Measurements from ENCODE around the gene PGAP1. TPM values are rescaled to one million over a fixed set of nuclear protein-coding genes. Genes with fewer than 3 reads are reported as not detected.

Gene PGAP1
- total and polyA plus RNA-seq, 2 donors (not counting 1 experiment from before 2014, with no cell fraction given) = 0.25 to 21.8 TPM

GRCh38 chr2:196952936-196953335 is 26.4 kb upstream of the PGAP1 start:
- Mint-ChIP-seq H3K27me3 (peaks cover 12% of the 10 kb centered on the region), H3K4me3 (no peak overlapping the region), H3K27ac (no peak overlapping the region), H3K9me3 (ENCODE audit: insufficient read depth) (no peaks in the 10 kb centered on the region), H3K4me1 (no peaks in the 10 kb centered on the region)
- Histone ChIP-seq H3K79me2 (ENCODE audit: control insufficient read depth, insufficient read depth, low read length) (no peaks in the 10 kb centered on the region), H3K4me1 (ENCODE audit: control insufficient read depth in 2 of 2, insufficient read depth in 2 of 2, low read length in 2 of 2) (no peaks in the 10 kb centered on the region), H3K9ac (ENCODE audit: low read length) (no peak overlapping the region), H3K9me3 (ENCODE audit: control extremely low read depth in 1 of 3, control insufficient read depth in 2 of 3, insufficient read depth in 1 of 3, low read length in 2 of 3) (no peaks in the 10 kb centered on the region), H3K36me3 (replicated peaks in 1 of 2; ENCODE audit: control extremely low read depth in 1 of 2, control insufficient read depth in 1 of 2, extremely low read depth in 1 of 2, insufficient read depth in 2 of 2, low read length in 1 of 2) (no peaks in the 10 kb centered on the region), H2AFZ (ENCODE audit: insufficient read depth, low read depth, low read length, poor library complexity, severe bottlenecking) (no peak overlapping the region), H3K4me3 (ENCODE audit: control extremely low read depth in 1 of 5, extremely low read depth in 1 of 5, insufficient read depth in 1 of 5, low read depth in 2 of 5, low read length in 4 of 5) (no peak overlapping the region), H3K4me2 (replicated peaks; ENCODE audit: low read depth, low read length, poor library complexity, severe bottlenecking) (no peak overlapping the region), H3K27ac (ENCODE audit: low read length in 2 of 2) (no peak overlapping the region), H4K20me1 (ENCODE audit: control insufficient read depth, insufficient read depth, low read length, poor library complexity, severe bottlenecking) (no peaks in the 10 kb centered on the region), H3K27me3 (replicated peaks in 1 of 4; ENCODE audit: control extremely low read depth in 1 of 4, control insufficient read depth in 3 of 4, insufficient read depth in 4 of 4, low read length in 3 of 4) (peaks cover 0 to 3% (median 0%) of the 10 kb centered on the region in 4 experiments)
- intact Hi-C loops (cut with micrococcal nuclease) = no loop called here
- no CpG with 5 or more reads among the region's 2 CpGs for whole genome bisulfite sequencing (ENCODE audit: insufficient coverage)
- no peak for ATAC-seq (ENCODE audit: low read depth)
- DNase-seq = no peak
- ChIA-PET CTCF (no interaction called here), POLR2A (no interaction called here)
- no peak for TF ChIP-seq EZH2 (IDR thresholded peaks at IDR 0.05; ENCODE audit: borderline replicate concordance, insufficient read depth, low read depth, low read length, poor library complexity, severe bottlenecking)
- no peak for TF ChIP-seq CTCF (IDR thresholded peaks at IDR 0.05)

- ATAC-seq (ENCODE audit: low read depth) (no peak), DNase-seq (no peak)
- Histone ChIP-seq H3K79me2 (ENCODE audit: control insufficient read depth, insufficient read depth, low read length) (no peaks in the 10 kb centered on the region), H3K9me3 (ENCODE audit: control extremely low read depth in 1 of 3, control insufficient read depth in 2 of 3, insufficient read depth in 1 of 3, low read length in 2 of 3) (no peaks in the 10 kb centered on the region), H2AFZ (ENCODE audit: insufficient read depth, low read depth, low read length, poor library complexity, severe bottlenecking) (no peak overlapping the region), H3K4me1 (ENCODE audit: control insufficient read depth in 2 of 2, insufficient read depth in 2 of 2, low read length in 2 of 2) (no peaks in the 10 kb centered on the region), H3K27ac (ENCODE audit: low read length in 2 of 2) (no peak overlapping the region), H3K9ac (ENCODE audit: low read length) (no peak overlapping the region), H3K4me2 (replicated peaks; ENCODE audit: low read depth, low read length, poor library complexity, severe bottlenecking) (no peak overlapping the region), H4K20me1 (ENCODE audit: control insufficient read depth, insufficient read depth, low read length, poor library complexity, severe bottlenecking) (no peaks in the 10 kb centered on the region), H3K27me3 (replicated peaks in 1 of 4; ENCODE audit: control extremely low read depth in 1 of 4, control insufficient read depth in 3 of 4, insufficient read depth in 4 of 4, low read length in 3 of 4) (peaks cover 0 to 3% (median 0%) of the 10 kb centered on the region in 4 experiments), H3K36me3 (replicated peaks in 1 of 2; ENCODE audit: control extremely low read depth in 1 of 2, control insufficient read depth in 1 of 2, extremely low read depth in 1 of 2, insufficient read depth in 2 of 2, low read length in 1 of 2) (no peaks in the 10 kb centered on the region), H3K4me3 (ENCODE audit: control extremely low read depth in 1 of 5, extremely low read depth in 1 of 5, insufficient read depth in 1 of 5, low read depth in 2 of 5, low read length in 4 of 5) (no peak overlapping the region)
- ChIA-PET CTCF (no interaction called here), POLR2A (no interaction called here)
- H3K9me3 Mint-ChIP-seq (ENCODE audit: insufficient read depth) = no peaks in the 10 kb centered on the region
- 67% methylated on average over 1 of the region's 2 CpGs for WGBS (ENCODE audit: insufficient coverage)
- H3K4me1 Mint-ChIP-seq = no peaks in the 10 kb centered on the region
- TF ChIP-seq CTCF (IDR thresholded peaks at IDR 0.05) (no peak), EZH2 (IDR thresholded peaks at IDR 0.05; ENCODE audit: borderline replicate concordance, insufficient read depth, low read depth, low read length, poor library complexity, severe bottlenecking) (no peak)
- intact Hi-C loops (cut with micrococcal nuclease) = no loop called here
- H3K4me3 Mint-ChIP-seq = no peak overlapping the region
- peaks cover 12% of the 10 kb centered on the region for H3K27me3 Mint-ChIP-seq
- no peak overlapping the region for H3K27ac Mint-ChIP-seq
Measured at GRCh38 chr2:196951973-196952372, 25.5 kb upstream of the PGAP1 start.
